OCI-LY1 (cell line): ENCODE measurements around the gene PRSS22.

Source experiments
- EZH2 ChIP-seq: fragments of 200-600 bp; sonication (generic), shearing (Covaris generic); IDR thresholded peaks from 2 replicates; pipeline ENCODE4 v1.8.0; 2017; ENCODE audit warnings: borderline replicate concordance, mixed run types, mild to moderate bottlenecking, antibody characterized with exemption, low read length, moderate library complexity, mixed read lengths
- TF ChIP-seq, protein P1 (sequence below): fragments of 200-600 bp; sonication (generic), shearing (Covaris generic); IDR thresholded peaks from 2 replicates; pipeline ENCODE4 v1.5.1; 2017; ENCODE audit warnings: mild to moderate bottlenecking, antibody characterized with exemption, low read length, moderate library complexity, mixed read lengths

DNA sequence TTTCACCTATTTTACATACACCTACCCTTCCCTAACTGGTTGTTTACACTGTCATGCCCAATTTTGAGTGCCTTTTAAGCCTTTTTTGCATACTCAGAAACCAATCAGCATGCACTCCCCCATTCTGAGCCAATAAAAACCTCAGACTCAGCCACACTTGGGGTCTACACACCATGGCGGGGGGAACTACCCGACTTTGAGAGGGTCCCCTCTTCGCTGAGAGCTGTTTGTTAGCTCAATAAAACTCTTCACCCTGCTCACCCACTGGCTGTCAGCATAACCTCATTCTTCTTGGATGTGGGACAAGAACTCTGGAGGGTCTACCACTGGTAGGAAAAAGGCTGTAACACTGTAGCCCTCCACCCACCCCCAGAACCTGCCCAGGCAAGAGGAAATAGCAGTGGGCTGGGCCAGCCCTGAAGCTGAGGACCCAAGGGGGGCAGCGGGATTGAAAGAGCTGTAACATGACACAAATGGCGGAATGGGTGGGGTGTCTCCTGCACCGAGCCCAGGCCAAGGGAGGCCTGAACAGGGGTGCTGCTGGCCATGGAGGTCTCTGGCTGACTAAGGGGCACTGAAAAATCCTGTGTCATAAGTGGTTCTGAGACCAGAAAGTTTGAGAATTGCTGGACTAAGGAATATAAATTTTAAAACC is 22.0 kb upstream of the PRSS22 start:
- TF ChIP-seq, protein P1, sequence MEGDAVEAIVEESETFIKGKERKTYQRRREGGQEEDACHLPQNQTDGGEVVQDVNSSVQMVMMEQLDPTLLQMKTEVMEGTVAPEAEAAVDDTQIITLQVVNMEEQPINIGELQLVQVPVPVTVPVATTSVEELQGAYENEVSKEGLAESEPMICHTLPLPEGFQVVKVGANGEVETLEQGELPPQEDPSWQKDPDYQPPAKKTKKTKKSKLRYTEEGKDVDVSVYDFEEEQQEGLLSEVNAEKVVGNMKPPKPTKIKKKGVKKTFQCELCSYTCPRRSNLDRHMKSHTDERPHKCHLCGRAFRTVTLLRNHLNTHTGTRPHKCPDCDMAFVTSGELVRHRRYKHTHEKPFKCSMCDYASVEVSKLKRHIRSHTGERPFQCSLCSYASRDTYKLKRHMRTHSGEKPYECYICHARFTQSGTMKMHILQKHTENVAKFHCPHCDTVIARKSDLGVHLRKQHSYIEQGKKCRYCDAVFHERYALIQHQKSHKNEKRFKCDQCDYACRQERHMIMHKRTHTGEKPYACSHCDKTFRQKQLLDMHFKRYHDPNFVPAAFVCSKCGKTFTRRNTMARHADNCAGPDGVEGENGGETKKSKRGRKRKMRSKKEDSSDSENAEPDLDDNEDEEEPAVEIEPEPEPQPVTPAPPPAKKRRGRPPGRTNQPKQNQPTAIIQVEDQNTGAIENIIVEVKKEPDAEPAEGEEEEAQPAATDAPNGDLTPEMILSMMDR, result no peak
- no peak for TF ChIP-seq EZH2
